Activated naive CD4-positive, alpha-beta T cell treated with anti-CD3 and anti-CD28 coated beads, Interleukin-2, amount 50 U/mL, for 24 hours (primary cell): Measurements from ENCODE around the gene ZBTB7C.

Source experiments
- H3K27ac Mint-ChIP-seq: one replicate; pipeline ENCODE4 v1.8.0; 2021; ENCODE audit warnings: mild to moderate bottlenecking, mixed read lengths
- H3K27me3 Mint-ChIP-seq: one replicate; pipeline ENCODE4 v1.8.0; 2021; ENCODE audit warnings: mixed read lengths
- H3K36me3 Mint-ChIP-seq: one replicate; pipeline ENCODE4 v1.8.0; 2021; ENCODE audit warnings: mixed read lengths
- H3K4me1 Mint-ChIP-seq: one replicate; pipeline ENCODE4 v1.8.0; 2021; ENCODE audit warnings: mixed read lengths
- H3K4me3 Mint-ChIP-seq: one replicate; pipeline ENCODE4 v1.8.0; 2021; ENCODE audit warnings: mild to moderate bottlenecking, mixed read lengths
- H3K9me3 Mint-ChIP-seq: one replicate; pipeline ENCODE4 v1.8.0; 2021; ENCODE audit warnings: mixed read lengths

Gene ZBTB7C

DNA sequence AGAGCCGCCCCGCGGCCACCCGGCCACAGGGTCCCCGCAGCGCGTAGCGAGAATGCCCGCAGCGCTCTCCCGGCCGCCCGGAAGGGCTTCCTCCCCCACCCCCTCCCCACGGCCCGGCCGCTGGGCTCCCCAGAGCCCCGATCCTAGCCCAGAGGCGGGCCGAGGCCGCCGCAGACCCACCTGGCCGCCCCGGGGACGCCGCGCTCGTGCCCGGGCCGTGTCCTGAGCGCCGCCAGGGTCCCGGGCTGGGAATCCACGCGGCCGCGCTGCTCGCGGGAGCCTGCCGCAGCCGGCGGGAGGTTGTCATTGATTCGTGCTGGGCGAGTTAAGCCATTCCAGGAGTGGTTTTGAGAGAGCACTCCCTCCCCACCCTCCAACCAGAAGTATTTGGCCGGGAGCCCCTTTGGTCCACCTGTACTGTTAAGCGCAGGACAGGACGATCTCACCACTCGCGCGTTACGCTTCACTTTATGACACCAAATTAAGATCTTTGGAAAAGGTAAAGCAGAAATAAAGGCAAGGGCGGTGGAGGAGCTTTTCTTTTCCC, 272.3 kb downstream of the ZBTB7C start:
- peaks cover 31% of the 10 kb centered on the region for H3K27me3 Mint-ChIP-seq
- H3K27ac Mint-ChIP-seq, result no peak overlapping the region
- peak overlapping the region; percentile 51 for H3K4me3 Mint-ChIP-seq
- no peaks in the 10 kb centered on the region for H3K36me3 Mint-ChIP-seq
- no peaks in the 10 kb centered on the region for H3K9me3 Mint-ChIP-seq
- peaks cover 6% of the 10 kb centered on the region for H3K4me1 Mint-ChIP-seq

DNA sequence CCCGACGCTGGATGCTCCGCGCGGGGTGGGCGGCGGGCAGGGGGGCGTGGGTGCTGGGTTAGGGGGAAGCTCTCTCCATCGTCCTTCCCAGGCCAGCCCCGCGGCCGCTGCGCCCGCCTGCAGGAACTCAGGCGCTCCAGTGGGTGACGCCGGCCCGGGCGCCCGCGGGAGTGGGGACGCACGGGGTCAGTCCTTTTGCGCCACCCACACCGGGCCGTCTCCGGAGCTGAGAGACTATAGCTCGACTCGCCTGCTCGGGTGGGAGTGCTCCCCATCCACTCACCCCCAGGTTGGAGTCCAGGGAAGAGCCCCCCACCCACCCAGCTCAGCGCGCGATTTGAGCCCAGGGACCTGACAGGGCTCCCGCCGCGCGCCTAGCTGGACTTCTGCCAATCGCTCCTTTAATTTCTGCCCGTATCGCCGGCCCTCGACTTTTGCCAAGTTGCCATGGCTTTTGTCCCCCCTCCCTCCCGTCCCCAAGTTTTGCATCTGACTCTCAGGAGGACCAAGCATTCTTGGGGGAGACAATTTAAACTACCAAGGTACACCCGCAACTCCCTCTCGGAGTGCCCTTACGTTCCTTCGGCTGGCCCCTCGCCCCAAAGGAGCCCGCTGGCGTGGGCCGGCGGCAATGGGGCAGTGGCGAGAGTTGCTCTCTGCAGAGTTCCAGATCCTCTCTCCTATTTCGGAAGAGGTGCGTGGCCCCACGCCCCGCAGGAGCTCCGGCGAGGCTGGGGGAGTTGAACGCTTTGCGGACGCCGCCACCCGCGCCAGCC, 272.9 kb downstream of the ZBTB7C start:
- Mint-ChIP-seq H3K27me3 (peaks cover 31% of the 10 kb centered on the region), H3K27ac (no peak overlapping the region), H3K9me3 (no peaks in the 10 kb centered on the region)

DNA sequence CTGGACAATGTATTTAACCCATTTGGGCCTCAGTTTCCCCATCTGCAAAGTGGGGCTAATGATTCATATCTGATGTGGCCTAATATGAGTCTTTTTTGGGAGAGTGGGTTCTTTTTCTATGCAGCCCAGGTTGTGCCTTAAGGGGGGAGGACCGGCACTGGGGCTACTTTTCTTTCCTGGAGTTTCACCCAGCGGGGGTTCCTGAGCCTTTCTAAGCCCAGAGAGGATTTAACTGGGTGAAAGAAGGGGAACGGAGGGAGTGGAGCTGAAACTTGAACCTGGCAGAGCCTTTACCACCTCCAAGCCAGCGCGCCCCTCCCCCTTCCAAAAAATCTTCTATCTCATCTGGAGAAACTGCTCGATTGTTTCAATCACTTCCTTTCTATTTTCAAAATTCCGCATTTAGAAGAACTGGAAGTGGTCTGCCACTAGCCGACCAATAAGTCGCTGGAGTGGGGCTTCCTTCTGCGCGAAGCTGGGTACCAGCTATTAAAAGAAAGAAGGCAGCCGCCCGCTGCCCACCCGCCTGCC, 273.7 kb downstream of the ZBTB7C start:
- Mint-ChIP-seq H3K4me1 (peaks cover 6% of the 10 kb centered on the region), H3K4me3 (no peak overlapping the region), H3K36me3 (no peaks in the 10 kb centered on the region), H3K27me3 (peaks cover 31% of the 10 kb centered on the region), H3K27ac (no peak overlapping the region), H3K9me3 (no peaks in the 10 kb centered on the region)

More for the DNA sequence above, 272.9 kb downstream of the ZBTB7C start:
- Mint-ChIP-seq H3K36me3 (no peaks in the 10 kb centered on the region), H3K4me3 (no peak overlapping the region), H3K4me1 (peaks cover 6% of the 10 kb centered on the region)

GRCh38 chr18:48134609-48135008, 274.6 kb downstream of the ZBTB7C start:
- Mint-ChIP-seq H3K27ac (no peak overlapping the region), H3K4me3 (no peak overlapping the region), H3K27me3 (peaks cover 29% of the 10 kb centered on the region)

DNA sequence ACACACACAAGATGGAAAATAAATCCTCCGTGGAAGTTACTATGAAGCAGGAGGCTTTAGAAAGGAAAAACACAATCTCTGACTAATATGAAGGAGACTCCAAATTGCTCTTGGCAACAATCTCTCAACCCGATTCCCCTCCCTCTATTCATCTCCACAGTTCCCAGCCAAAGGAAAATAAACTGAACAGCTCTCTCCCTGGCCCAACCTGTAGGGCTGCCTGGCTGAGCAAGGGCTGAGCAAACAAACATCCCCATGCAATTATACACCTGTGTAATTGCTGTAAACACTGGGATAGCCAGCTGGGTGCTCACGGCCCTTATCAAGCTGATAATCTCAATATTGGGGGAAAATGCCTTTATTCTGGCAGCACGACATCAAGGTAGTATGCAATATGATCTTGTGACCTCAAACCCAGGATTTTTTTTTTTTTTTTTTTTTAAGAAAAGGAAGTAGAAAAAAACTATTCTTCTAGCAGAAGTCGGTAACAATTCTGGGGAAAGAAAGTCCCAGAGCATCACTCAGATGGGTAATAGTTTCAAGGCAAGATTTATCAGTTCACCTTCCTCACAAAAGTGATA, 275.4 kb downstream of the ZBTB7C start:
- Mint-ChIP-seq H3K36me3 (no peaks in the 10 kb centered on the region), H3K4me1 (peaks cover 6% of the 10 kb centered on the region), H3K27ac (no peak overlapping the region), H3K9me3 (no peaks in the 10 kb centered on the region), H3K4me3 (no peak overlapping the region), H3K27me3 (peaks cover 28% of the 10 kb centered on the region)

More at GRCh38 chr18:48134609-48135008, 274.6 kb downstream of the ZBTB7C start:
- Mint-ChIP-seq H3K4me1 (peaks cover 6% of the 10 kb centered on the region), H3K36me3 (no peaks in the 10 kb centered on the region), H3K9me3 (no peaks in the 10 kb centered on the region)

DNA sequence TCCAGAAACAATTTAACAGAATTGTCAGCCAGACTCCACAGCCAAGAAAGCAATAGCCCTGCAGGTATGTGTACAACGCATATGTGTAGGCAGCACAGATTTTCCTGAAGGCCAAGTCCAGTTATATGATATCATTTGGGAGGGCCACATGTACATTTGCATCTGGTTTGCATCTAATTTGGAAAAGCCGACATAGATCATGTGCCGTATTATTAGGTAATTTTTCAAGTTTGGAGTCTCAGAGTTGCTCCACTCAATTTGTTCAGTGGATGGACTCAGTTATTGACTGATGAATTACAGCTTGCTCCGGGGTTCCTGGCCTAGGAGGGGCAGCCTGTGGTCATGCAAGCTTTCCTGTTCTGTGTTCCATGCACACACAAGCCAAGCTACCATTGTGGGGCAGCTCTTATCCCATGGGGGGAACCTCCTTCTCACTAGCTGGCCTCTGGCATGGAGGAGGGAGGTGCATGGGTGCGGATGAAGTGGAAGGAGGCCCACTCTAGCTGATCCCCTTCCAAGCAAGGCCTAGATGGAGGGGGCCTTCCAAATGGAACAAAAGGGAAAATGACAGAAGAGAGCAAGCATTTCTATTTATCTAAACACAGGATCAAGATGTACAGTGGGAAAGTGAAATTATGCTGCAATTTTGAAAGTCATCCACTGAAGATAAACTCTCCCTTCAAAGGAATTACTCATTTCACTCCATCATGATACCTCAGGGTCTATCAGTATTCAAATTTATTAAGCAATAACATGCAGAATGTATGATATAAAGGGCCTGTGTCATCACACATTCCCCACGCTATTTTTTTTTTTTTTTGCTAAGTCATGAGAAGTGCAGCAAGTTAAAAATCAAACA, 276.2 kb downstream of the ZBTB7C start:
- no peak overlapping the region for H3K4me3 Mint-ChIP-seq
- H3K4me1 Mint-ChIP-seq, result peaks cover 6% of the 10 kb centered on the region
- H3K9me3 Mint-ChIP-seq, result no peaks in the 10 kb centered on the region
- no peak overlapping the region for H3K27ac Mint-ChIP-seq
- H3K27me3 Mint-ChIP-seq, result peaks cover 23% of the 10 kb centered on the region
- no peaks in the 10 kb centered on the region for H3K36me3 Mint-ChIP-seq

DNA sequence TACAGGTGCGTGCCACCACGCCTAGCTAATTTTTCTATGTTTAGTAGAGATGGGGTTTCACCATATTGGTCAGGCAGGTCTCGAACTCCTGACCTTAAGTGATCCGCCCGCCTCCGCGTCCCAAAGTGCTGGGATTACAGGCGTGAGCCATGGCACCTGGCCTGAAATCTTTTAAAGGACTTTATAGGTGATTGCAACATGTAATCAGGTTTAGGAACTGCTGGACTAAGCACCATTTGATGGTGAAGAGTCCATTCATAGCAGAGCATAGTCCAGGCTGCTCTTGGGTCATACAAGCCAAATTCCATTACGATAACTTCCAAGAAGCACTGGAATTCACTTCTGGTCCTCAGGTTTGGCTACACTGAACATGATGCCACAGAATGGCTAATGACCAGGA, 278.1 kb downstream of the ZBTB7C start:
- peaks cover 12% of the 10 kb centered on the region for H3K27me3 Mint-ChIP-seq
- no peaks in the 10 kb centered on the region for H3K36me3 Mint-ChIP-seq
- H3K4me3 Mint-ChIP-seq, result no peak overlapping the region
- no peak overlapping the region for H3K27ac Mint-ChIP-seq
- no peaks in the 10 kb centered on the region for H3K9me3 Mint-ChIP-seq
- no peaks in the 10 kb centered on the region for H3K4me1 Mint-ChIP-seq

GRCh38 chr18:48129621-48130082, 279.5 kb downstream of the ZBTB7C start:
- Mint-ChIP-seq H3K9me3 (no peaks in the 10 kb centered on the region), H3K4me1 (no peaks in the 10 kb centered on the region), H3K27me3 (peaks cover 4% of the 10 kb centered on the region), H3K36me3 (no peaks in the 10 kb centered on the region), H3K4me3 (no peak overlapping the region), H3K27ac (no peak overlapping the region)

GRCh38 chr18:48127606-48128005, 281.6 kb downstream of the ZBTB7C start:
- Mint-ChIP-seq H3K27me3 (peaks cover 4% of the 10 kb centered on the region), H3K4me3 (no peak overlapping the region), H3K27ac (no peak overlapping the region), H3K4me1 (no peaks in the 10 kb centered on the region), H3K36me3 (no peaks in the 10 kb centered on the region), H3K9me3 (no peaks in the 10 kb centered on the region)

DNA sequence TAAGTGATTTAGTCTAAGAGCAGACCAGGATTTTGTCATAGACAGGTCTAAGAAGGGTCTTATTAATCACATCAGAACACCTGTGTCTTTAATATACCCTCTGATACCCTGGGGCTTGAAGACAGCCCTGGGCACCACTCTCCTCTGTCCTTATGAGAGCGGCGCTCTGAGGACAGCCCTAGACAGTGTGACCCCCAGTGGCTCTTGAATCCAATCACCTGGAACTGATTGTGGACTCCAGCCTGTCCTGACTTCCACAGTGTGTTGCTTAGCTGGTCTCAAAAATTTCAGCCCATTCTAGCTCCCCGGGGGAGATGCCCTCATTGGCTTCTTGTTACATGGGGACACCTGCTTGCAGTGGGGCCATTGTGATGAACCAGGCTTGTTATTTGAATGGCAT, 282.9 kb downstream of the ZBTB7C start:
- Mint-ChIP-seq H3K4me1 (no peaks in the 10 kb centered on the region), H3K9me3 (no peaks in the 10 kb centered on the region), H3K36me3 (no peaks in the 10 kb centered on the region), H3K4me3 (no peak overlapping the region), H3K27me3 (peaks cover 4% of the 10 kb centered on the region), H3K27ac (no peak overlapping the region)

DNA sequence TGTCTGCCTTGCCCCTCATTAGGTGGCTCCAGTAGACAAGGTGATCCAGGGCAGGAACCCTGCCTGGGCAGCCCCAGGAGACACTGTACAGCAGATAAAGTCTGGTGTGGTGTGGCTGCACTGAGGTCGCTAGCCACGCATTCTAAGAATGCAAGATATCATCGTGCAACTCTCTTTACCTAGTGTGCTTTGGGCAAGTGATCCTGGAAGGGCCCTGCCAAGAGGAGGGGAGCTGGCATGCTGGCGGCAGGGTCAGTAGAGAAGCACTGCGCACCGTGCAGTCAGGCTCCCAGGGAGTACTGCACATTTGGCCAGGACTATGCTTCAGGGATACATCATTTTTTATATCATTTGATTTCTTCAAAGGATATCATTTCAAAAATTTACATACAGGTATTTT, 283.5 kb downstream of the ZBTB7C start:
- peaks cover 4% of the 10 kb centered on the region for H3K27me3 Mint-ChIP-seq
- no peak overlapping the region for H3K27ac Mint-ChIP-seq
- H3K4me1 Mint-ChIP-seq, result no peaks in the 10 kb centered on the region
- no peaks in the 10 kb centered on the region for H3K9me3 Mint-ChIP-seq
- no peaks in the 10 kb centered on the region for H3K36me3 Mint-ChIP-seq
- no peak overlapping the region for H3K4me3 Mint-ChIP-seq

- H3K27ac Mint-ChIP-seq, result no peak overlapping the region
- H3K9me3 Mint-ChIP-seq, result no peaks in the 10 kb centered on the region
- no peak overlapping the region for H3K4me3 Mint-ChIP-seq
- no peaks in the 10 kb centered on the region for H3K4me1 Mint-ChIP-seq
- H3K27me3 Mint-ChIP-seq, result peaks cover 2% of the 10 kb centered on the region
- H3K36me3 Mint-ChIP-seq, result no peaks in the 10 kb centered on the region
These were observed 284.1 kb downstream of the ZBTB7C start for GRCh38 chr18:48124857-48125626.

GRCh38 chr18:48123941-48124340, 285.2 kb downstream of the ZBTB7C start:
- no peak overlapping the region for H3K27ac Mint-ChIP-seq
- H3K4me3 Mint-ChIP-seq, result no peak overlapping the region
- no peaks in the 10 kb centered on the region for H3K9me3 Mint-ChIP-seq
- no peaks in the 10 kb centered on the region for H3K4me1 Mint-ChIP-seq
- H3K27me3 Mint-ChIP-seq, result no peaks in the 10 kb centered on the region
- no peaks in the 10 kb centered on the region for H3K36me3 Mint-ChIP-seq

- Mint-ChIP-seq H3K4me1 (no peaks in the 10 kb centered on the region), H3K9me3 (no peaks in the 10 kb centered on the region), H3K36me3 (no peaks in the 10 kb centered on the region), H3K27me3 (no peaks in the 10 kb centered on the region), H3K4me3 (no peak overlapping the region), H3K27ac (no peak overlapping the region)
These were observed 285.9 kb downstream of the ZBTB7C start for GRCh38 chr18:48123324-48123723.

DNA sequence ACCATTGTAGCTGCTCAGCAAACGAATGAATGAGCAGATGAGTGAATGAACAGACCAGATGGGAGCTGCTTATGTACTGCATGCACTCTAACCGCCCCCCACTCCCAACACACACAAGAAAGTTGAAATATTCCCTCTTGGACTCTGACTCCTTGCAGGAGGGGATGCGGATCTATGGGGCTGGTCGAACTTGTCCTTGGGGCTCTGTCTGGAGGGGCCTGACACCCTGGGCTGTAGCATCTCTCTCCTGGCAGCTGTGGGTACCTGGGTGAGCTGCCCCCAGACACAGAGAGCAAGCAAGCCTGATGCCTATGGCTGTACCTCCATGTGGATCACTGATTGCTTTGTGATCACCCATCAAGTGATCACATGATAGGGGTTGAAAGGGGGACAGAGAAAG, 286.4 kb downstream of the ZBTB7C start:
- Mint-ChIP-seq H3K4me1 (no peaks in the 10 kb centered on the region), H3K27me3 (no peaks in the 10 kb centered on the region), H3K9me3 (no peaks in the 10 kb centered on the region), H3K27ac (no peak overlapping the region), H3K4me3 (no peak overlapping the region), H3K36me3 (no peaks in the 10 kb centered on the region)
